PFSK-1 (cell line): Measurements from ENCODE around the gene RHO.

Experiments used
- FOXP2 ChIP-seq: optimal IDR thresholded peaks from 2 replicates; pipeline ENCODE3; 2011; ENCODE audit warnings: borderline replicate concordance, control low read depth, inconsistent platforms; ENCODE audit not compliant: insufficient read depth; ENCODE audit errors: extremely low read length, extremely low read depth
- POLR2AphosphoS5 ChIP-seq: IDR thresholded peaks from 2 replicates; pipeline ENCODE4 v1.6.1; 2012; ENCODE audit warnings: low read depth, mild to moderate bottlenecking, control low read depth, low read length, moderate library complexity
- SIN3A ChIP-seq: IDR thresholded peaks from 2 replicates; pipeline ENCODE4 v1.6.1; 2012; ENCODE audit warnings: mild to moderate bottlenecking, low read length, moderate library complexity, borderline replicate concordance; ENCODE audit not compliant: insufficient read depth
- TAF1 ChIP-seq: IDR thresholded peaks from 2 replicates; pipeline ENCODE4 v1.6.1; 2012; ENCODE audit warnings: low read length, control low read depth, borderline replicate concordance; ENCODE audit not compliant: insufficient read depth
- TF ChIP-seq, protein P1 (sequence below), 2 experiments: IDR thresholded peaks; 2 replicates each; pipeline versions ENCODE4 v1.6.1 to v1.8.0; 2011 to 2012; ENCODE audit warnings: low read depth in 2 of 2, low read length in 2 of 2, control low read depth in 1 of 2, inconsistent platforms in 1 of 2, mild to moderate bottlenecking in 1 of 2, moderate library complexity in 1 of 2; ENCODE audit not compliant: insufficient read depth in 1 of 2

RHO gene

DNA sequence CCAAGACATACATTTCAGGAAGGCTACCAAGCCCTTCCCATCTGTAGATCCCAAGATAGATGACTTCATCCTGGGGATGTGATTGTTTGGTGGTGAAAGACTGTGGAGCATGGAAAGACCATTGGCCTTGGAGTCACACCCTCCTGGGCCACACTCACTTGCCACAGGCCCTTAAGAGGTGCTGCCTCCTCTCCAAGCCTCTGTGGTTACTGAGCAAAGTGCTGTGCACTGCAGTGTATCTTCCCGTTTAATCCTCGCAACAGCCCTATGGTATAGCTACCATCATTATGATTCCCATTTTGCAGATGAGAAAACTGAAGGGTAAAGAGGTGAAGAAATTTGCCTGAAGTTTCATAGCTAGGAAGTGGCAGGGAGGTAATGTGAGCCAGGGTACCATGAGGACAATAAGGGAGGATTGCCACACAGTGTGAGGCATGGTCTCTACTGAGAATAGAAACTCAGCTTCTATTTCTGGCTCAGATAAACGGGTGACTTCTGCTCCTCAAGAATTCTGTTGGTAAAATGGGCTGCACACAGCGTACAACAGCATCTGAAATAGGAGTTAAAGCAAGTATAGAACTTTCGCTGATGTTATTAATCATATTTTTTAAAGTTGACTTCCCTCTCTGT, 23.9 kb upstream of the RHO start:
- TF ChIP-seq FOXP2, result no peak
- TF ChIP-seq TAF1, result no peak
- no peak for TF ChIP-seq SIN3A
- TF ChIP-seq, protein P1, sequence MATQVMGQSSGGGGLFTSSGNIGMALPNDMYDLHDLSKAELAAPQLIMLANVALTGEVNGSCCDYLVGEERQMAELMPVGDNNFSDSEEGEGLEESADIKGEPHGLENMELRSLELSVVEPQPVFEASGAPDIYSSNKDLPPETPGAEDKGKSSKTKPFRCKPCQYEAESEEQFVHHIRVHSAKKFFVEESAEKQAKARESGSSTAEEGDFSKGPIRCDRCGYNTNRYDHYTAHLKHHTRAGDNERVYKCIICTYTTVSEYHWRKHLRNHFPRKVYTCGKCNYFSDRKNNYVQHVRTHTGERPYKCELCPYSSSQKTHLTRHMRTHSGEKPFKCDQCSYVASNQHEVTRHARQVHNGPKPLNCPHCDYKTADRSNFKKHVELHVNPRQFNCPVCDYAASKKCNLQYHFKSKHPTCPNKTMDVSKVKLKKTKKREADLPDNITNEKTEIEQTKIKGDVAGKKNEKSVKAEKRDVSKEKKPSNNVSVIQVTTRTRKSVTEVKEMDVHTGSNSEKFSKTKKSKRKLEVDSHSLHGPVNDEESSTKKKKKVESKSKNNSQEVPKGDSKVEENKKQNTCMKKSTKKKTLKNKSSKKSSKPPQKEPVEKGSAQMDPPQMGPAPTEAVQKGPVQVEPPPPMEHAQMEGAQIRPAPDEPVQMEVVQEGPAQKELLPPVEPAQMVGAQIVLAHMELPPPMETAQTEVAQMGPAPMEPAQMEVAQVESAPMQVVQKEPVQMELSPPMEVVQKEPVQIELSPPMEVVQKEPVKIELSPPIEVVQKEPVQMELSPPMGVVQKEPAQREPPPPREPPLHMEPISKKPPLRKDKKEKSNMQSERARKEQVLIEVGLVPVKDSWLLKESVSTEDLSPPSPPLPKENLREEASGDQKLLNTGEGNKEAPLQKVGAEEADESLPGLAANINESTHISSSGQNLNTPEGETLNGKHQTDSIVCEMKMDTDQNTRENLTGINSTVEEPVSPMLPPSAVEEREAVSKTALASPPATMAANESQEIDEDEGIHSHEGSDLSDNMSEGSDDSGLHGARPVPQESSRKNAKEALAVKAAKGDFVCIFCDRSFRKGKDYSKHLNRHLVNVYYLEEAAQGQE (IDR thresholded peaks at IDR 0.05; ENCODE audit: insufficient read depth in 1 of 2, low read depth in 2 of 2, low read length in 2 of 2), result no peak
- TF ChIP-seq POLR2AphosphoS5, result no peak

DNA sequence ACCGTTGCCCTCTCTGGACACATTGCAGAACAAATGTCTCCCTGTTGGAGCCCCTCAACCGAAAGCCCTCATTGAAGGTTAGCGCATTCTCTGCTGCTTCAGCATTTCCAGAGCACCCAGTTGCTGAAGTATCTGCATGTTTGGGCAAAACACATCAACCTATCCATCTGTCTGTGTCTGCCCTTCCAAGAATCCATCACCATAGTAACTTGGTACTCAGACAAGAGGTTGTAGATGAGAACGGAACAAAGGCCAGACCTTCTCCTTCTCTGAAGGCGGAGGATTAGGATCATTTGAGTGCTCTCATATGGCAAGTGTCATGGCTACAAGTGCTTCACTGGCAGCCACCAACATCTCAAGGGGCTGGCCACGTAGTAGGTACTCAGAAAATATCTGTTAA, 23.1 kb upstream of the RHO start:
- TF ChIP-seq TAF1, result no peak
- no peak for TF ChIP-seq FOXP2
- TF ChIP-seq POLR2AphosphoS5, result no peak
- TF ChIP-seq, protein P1 (IDR thresholded peaks at IDR 0.05; ENCODE audit: insufficient read depth in 1 of 2, low read depth in 2 of 2, low read length in 2 of 2), result no peak
- no peak for TF ChIP-seq SIN3A

DNA sequence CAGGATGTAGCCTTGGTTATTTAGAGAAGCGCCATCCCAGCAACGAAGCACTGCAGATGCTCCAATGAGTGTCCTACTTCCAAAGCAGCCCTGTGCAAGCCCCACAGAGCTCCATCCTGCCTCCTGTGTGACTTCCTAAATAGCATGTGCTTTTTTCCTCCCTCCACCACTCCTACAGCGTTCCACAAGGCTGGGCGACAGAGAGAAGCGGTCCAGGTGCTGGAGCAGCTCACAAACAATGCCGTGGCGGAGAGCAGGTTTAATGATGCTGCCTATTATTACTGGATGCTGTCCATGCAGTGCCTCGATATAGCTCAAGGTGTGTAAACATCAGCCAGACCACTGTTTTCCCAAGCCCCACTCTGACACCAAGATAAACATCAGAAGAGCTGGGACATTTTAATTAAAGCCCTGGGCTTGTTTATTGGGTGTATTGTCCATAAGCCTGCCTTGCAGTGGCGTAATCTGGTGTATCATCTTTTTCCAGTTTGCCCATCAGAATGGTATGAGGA, 22.2 kb upstream of the RHO start:
- TF ChIP-seq, protein P1 (IDR thresholded peaks at IDR 0.05; ENCODE audit: insufficient read depth in 1 of 2, low read depth in 2 of 2, low read length in 2 of 2), result no peak
- no peak for TF ChIP-seq POLR2AphosphoS5
- TF ChIP-seq SIN3A, result no peak
- no peak for TF ChIP-seq TAF1
- TF ChIP-seq FOXP2, result no peak

DNA sequence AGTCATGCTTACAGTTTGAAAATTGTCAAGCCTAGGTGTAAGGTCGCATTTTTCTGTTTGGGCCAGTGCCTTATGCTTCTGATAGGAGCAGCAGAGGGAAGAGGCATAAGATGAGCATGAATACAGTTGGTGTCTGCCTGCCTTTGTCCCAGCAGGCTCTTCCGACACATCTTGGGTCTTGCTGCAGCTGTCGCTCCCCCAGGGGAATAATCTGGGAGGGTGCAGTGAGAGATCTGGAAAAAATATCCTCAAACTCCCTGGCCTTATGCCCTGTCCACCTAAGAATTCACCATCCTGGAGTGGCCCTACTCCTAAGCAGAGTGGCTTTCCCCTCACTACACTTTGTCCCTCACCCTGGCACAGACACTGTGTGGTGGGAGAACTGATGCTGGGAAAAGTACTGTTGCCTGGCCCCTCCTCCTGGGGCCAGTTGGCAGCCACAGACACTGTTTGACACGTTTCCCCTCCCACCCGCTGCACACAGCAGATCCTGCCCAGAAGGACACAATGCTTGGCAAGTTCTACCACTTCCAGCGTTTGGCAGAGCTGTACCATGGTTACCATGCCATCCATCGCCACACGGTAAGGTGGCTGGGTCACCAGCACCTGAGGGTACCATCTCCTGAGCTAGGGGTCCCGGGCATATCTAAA, 21.1 kb upstream of the RHO start:
- TF ChIP-seq POLR2AphosphoS5 (no peak), SIN3A (no peak), TAF1 (no peak), FOXP2 (no peak)
- TF ChIP-seq, protein P1 (IDR thresholded peaks at IDR 0.05; ENCODE audit: insufficient read depth in 1 of 2, low read depth in 2 of 2, low read length in 2 of 2), result no peak
